WTC11 (cell line): ENCODE results near the gene SLC5A5. TPM values are rescaled to one million over a fixed set of nuclear protein-coding genes. Genes with fewer than 3 reads are reported as not detected.
A peak's percentile ranks its signal among the peaks of the same experiment; 100 is the strongest.

Experiments used
- ATAC-seq: fragments of 200-7000 bp; cut with Tn5 transposase; 2 replicates; pipeline ENCODE4 v1.10.0; 2021; ENCODE audit warnings: mild to moderate bottlenecking, moderate library complexity
- CTCF ChIA-PET: fragments of 300-600 bp; sonication (Branson Sonifier 250); formaldehyde crosslinking; loops from one replicate; lab custom pipeline; 2021; ENCODE audit warnings: antibody characterized with exemption; lab: Charles Lee
- POLR2A ChIA-PET: fragments of 350-600 bp; sonication (Branson Sonifier 250); formaldehyde crosslinking; loops from one replicate; lab custom pipeline; 2021; ENCODE audit warnings: antibody characterized with exemption; lab: Charles Lee
- DNase-seq: peaks from one replicate; pipeline ENCODE4 v3.0.0; 2021; ENCODE audit warnings: low spot score
- H3K27ac Mint-ChIP-seq: 2 replicates; pipeline ENCODE4 v1.8.0; 2021; ENCODE audit warnings: mixed read lengths
- H3K27me3 Mint-ChIP-seq: 2 replicates; pipeline ENCODE4 v1.8.0; 2021; ENCODE audit warnings: low read depth, mild to moderate bottlenecking, moderate library complexity, mixed read lengths
- H3K36me3 Mint-ChIP-seq: 2 replicates; pipeline ENCODE4 v1.8.0; 2021; ENCODE audit warnings: mixed read lengths
- H3K4me1 Mint-ChIP-seq: 2 replicates; pipeline ENCODE4 v1.8.0; 2022; ENCODE audit warnings: mixed read lengths
- H3K4me3 Mint-ChIP-seq: 2 replicates; pipeline ENCODE4 v1.8.0; 2021; ENCODE audit warnings: mild to moderate bottlenecking, moderate library complexity, mixed read lengths
- H3K9me3 Mint-ChIP-seq: 2 replicates; pipeline ENCODE4 v1.8.0; 2021; ENCODE audit warnings: mixed read lengths
- ELF4 ChIP-seq: sonication (generic); formaldehyde crosslinking; IDR thresholded peaks from 2 replicates; pipeline ENCODE4 v1.8.1; 2022; ENCODE audit warnings: low read depth, mild to moderate bottlenecking, moderate library complexity, missing genetic modification reagents
- FOXK1 ChIP-seq: sonication (generic); formaldehyde crosslinking; IDR thresholded peaks from 2 replicates; pipeline ENCODE4 v1.8.0; 2022; ENCODE audit warnings: mild to moderate bottlenecking, moderate library complexity, missing genetic modification reagents
- HMGA2 ChIP-seq: fragments of 250-450 bp; sonication (Bioruptor Pico); IDR thresholded peaks from 2 replicates; pipeline ENCODE4 v1.4.0; 2021; ENCODE audit warnings: mild to moderate bottlenecking, moderate library complexity
- JAZF1 ChIP-seq: fragments of 250-450 bp; sonication (Bioruptor Pico); IDR thresholded peaks from 2 replicates; pipeline ENCODE4 v1.9.0; 2021; ENCODE audit warnings: moderate library complexity, mild to moderate bottlenecking, inconsistent platforms
- KAT7 ChIP-seq: sonication (generic); formaldehyde crosslinking; IDR thresholded peaks from 2 replicates; pipeline ENCODE4 v1.8.1; 2023; ENCODE audit warnings: missing genetic modification reagents, mild to moderate bottlenecking, borderline replicate concordance
- NR1H2 ChIP-seq: sonication (generic); formaldehyde crosslinking; IDR thresholded peaks from 2 replicates; pipeline ENCODE4 v1.9.0; 2021; ENCODE audit warnings: mild to moderate bottlenecking, moderate library complexity, missing genetic modification reagents
- RELA ChIP-seq: sonication (generic); formaldehyde crosslinking; IDR thresholded peaks from 2 replicates; pipeline ENCODE4 v1.8.1; 2022; ENCODE audit warnings: missing genetic modification reagents, mild to moderate bottlenecking, borderline replicate concordance
- RORB ChIP-seq: fragments of 250-450 bp; sonication (Bioruptor Pico); IDR thresholded peaks from 2 replicates; pipeline ENCODE4 v1.9.0; 2021; ENCODE audit warnings: mild to moderate bottlenecking
- TEAD1 ChIP-seq: sonication (generic); formaldehyde crosslinking; IDR thresholded peaks from 2 replicates; pipeline ENCODE4 v1.8.0; 2022; ENCODE audit warnings: mild to moderate bottlenecking, missing genetic modification reagents
- ZNF138 ChIP-seq: sonication (generic); formaldehyde crosslinking; conservative IDR thresholded peaks from 2 replicates; pipeline ENCODE4 v1.8.1; 2022; ENCODE audit warnings: mild to moderate bottlenecking, moderate library complexity, missing genetic modification reagents
- ZNF219 ChIP-seq: sonication (generic); formaldehyde crosslinking; IDR thresholded peaks from 2 replicates; pipeline ENCODE4 v1.8.0; 2023; ENCODE audit warnings: missing genetic modification reagents, mild to moderate bottlenecking, borderline replicate concordance
- ZNF416 ChIP-seq: fragments of 250-450 bp; sonication (Bioruptor Pico); IDR thresholded peaks from 2 replicates; pipeline ENCODE4 v1.9.0; 2021; ENCODE audit warnings: mild to moderate bottlenecking, inconsistent platforms
- ZNF423 ChIP-seq: fragments of 250-450 bp; sonication (Bioruptor Pico); IDR thresholded peaks from 2 replicates; pipeline ENCODE4 v2.1.2; 2022; ENCODE audit warnings: mild to moderate bottlenecking, moderate library complexity
- ZNF671 ChIP-seq: fragments of 250-450 bp; sonication (Bioruptor Pico); IDR thresholded peaks from 2 replicates; pipeline ENCODE4 v1.8.0; 2021; ENCODE audit warnings: mild to moderate bottlenecking
- total RNA-seq: library from RNA; stranded (reverse); gene quantifications from 3 replicates; pipeline ENCODE4 v1.2.3, GENCODE V29; 2021
- TF ChIP-seq, protein P1 (sequence below): sonication (generic); formaldehyde crosslinking; IDR thresholded peaks from 2 replicates; pipeline ENCODE4 v1.8.1; 2023; ENCODE audit warnings: mild to moderate bottlenecking, missing genetic modification reagents, borderline replicate concordance
- TF ChIP-seq, protein P2 (sequence below): sonication (generic); formaldehyde crosslinking; conservative IDR thresholded peaks from 2 replicates; pipeline ENCODE4 v1.8.1; 2023; ENCODE audit warnings: mild to moderate bottlenecking, low read depth, missing genetic modification reagents, moderate library complexity
- TF ChIP-seq, protein P3 (sequence below): fragments of 250-450 bp; sonication (Bioruptor Pico); IDR thresholded peaks from 2 replicates; pipeline ENCODE4 v1.9.0; 2021; ENCODE audit warnings: moderate library complexity, mild to moderate bottlenecking, inconsistent platforms, borderline replicate concordance
- TF ChIP-seq, protein P4 (sequence below): fragments of 250-450 bp; sonication (Bioruptor Pico); IDR thresholded peaks from 2 replicates; pipeline ENCODE4 v1.9.0; 2021; ENCODE audit warnings: mild to moderate bottlenecking, borderline replicate concordance
- TF ChIP-seq, protein P5 (sequence below): sonication (generic); formaldehyde crosslinking; IDR thresholded peaks from 2 replicates; pipeline ENCODE4 v1.8.1; 2022; ENCODE audit warnings: mild to moderate bottlenecking, moderate library complexity, missing genetic modification reagents
- TF ChIP-seq, protein P6 (sequence below): sonication (generic); formaldehyde crosslinking; IDR thresholded peaks from 2 replicates; pipeline ENCODE4 v1.8.0; 2022; ENCODE audit warnings: mild to moderate bottlenecking, missing genetic modification reagents
- TF ChIP-seq, protein P7 (sequence below): sonication (generic); formaldehyde crosslinking; IDR thresholded peaks from 2 replicates; pipeline ENCODE4 v1.8.0; 2022; ENCODE audit warnings: mild to moderate bottlenecking, missing genetic modification reagents
- TF ChIP-seq, protein P8 (sequence below): sonication (generic); formaldehyde crosslinking; conservative IDR thresholded peaks from 2 replicates; pipeline ENCODE4 v1.8.1; 2022; ENCODE audit warnings: mild to moderate bottlenecking, missing genetic modification reagents

SLC5A5 gene
- total RNA-seq, 1 experiment from 2014 or later: 2.5 TPM

DNA sequence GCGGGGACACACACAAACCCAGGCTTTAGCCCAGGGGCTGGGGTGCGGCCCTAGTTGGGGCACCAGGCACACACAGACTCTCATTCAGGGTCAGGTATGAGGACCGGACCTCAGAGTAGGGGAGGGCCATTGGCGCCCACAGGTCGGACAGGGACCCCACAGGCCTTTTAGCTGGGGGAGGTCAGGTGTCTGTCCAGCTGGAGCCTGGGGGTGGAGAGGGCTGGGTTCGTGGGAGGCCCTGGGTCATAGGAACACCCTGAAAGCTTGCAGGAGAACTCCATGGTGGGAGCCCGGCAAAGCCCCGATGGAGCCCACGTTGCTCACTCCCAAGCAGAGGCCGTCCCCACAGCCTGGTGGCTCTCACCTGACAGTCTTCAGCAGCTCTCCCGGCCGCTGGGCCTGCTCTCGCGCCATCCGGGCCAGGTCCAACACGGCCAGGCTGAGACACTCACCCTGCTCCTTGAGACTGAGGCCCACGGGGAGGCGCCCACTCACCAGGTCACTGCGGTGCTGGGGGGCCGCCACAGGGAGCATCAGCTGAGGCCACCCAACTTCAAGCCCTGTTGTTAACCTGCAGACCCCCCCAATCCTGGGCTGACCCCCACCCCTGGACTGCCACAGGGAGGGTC, 29.0 kb upstream of the SLC5A5 start (continued):
- TF ChIP-seq ZNF671 (CRISPR knock-in tag) (no peak), ZNF219 (CRISPR knock-in tag) (no peak), RELA (CRISPR knock-in tag) (no peak; the same call in 1 of the 2 replicates), KAT7 (CRISPR knock-in tag) (no peak)

DNA sequence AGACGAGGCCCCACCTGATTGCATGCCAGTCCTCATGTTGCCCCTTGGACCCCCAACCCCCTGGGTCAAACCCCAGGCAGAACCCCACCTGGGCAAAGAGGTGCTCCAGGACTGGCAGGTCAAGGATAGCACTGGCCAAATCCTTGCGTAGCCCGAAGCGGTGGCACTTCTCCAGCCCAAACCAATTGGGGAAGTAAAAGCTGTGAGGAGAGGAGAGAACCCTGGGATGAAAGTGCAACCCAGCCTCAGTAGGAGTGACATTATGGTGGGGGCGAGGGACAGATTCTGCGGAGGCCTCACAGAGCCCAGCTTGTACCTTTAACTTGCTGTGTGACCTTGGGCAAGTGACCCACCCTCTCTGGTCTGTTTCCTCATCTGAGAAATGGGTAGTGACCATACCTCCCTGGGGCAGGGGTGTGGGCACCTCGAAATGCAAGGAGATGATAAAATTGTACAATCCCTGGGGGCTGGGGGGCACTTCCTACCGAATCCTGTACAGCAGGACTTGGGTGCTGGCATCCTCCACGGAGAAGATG, 28.4 kb upstream of the SLC5A5 start:
- Mint-ChIP-seq H3K36me3 (no peaks in the 10 kb centered on the region), H3K27ac (no peak overlapping the region), H3K27me3 (peaks cover 64% of the 10 kb centered on the region), H3K4me1 (peaks cover 4% of the 10 kb centered on the region), H3K4me3 (peak overlapping the region; percentile 16; the same call in 1 of the 2 replicates), H3K9me3 (no peaks in the 10 kb centered on the region)
- CTCF ChIA-PET: interaction anchor here (1.6 to 3.2 kb wide), 4 partner anchors 9 to 77 kb away, joined by 5 to 31 read pairs (median 8); partner anchors contain the start of gene RPL18A
- DNase-seq (no peak), ATAC-seq (no peak)
- POLR2A ChIA-PET: interaction anchor here (0.5 to 2.0 kb wide), 3 partner anchors 13 to 183 kb away, joined by 3 to 11 read pairs (median 6); partner anchors contain the start of gene RPL18A
- TF ChIP-seq, protein P1, sequence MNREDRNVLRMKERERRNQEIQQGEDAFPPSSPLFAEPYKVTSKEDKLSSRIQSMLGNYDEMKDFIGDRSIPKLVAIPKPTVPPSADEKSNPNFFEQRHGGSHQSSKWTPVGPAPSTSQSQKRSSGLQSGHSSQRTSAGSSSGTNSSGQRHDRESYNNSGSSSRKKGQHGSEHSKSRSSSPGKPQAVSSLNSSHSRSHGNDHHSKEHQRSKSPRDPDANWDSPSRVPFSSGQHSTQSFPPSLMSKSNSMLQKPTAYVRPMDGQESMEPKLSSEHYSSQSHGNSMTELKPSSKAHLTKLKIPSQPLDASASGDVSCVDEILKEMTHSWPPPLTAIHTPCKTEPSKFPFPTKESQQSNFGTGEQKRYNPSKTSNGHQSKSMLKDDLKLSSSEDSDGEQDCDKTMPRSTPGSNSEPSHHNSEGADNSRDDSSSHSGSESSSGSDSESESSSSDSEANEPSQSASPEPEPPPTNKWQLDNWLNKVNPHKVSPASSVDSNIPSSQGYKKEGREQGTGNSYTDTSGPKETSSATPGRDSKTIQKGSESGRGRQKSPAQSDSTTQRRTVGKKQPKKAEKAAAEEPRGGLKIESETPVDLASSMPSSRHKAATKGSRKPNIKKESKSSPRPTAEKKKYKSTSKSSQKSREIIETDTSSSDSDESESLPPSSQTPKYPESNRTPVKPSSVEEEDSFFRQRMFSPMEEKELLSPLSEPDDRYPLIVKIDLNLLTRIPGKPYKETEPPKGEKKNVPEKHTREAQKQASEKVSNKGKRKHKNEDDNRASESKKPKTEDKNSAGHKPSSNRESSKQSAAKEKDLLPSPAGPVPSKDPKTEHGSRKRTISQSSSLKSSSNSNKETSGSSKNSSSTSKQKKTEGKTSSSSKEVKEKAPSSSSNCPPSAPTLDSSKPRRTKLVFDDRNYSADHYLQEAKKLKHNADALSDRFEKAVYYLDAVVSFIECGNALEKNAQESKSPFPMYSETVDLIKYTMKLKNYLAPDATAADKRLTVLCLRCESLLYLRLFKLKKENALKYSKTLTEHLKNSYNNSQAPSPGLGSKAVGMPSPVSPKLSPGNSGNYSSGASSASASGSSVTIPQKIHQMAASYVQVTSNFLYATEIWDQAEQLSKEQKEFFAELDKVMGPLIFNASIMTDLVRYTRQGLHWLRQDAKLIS: no peak
- TF ChIP-seq TEAD1 (no peak), FOXK1 (CRISPR knock-in tag) (no peak), NR1H2 (CRISPR knock-in tag) (no peak), ZNF138 (CRISPR knock-in tag) (no peak), ELF4 (CRISPR knock-in tag) (no peak), HMGA2 (no peak), ZNF416 (CRISPR knock-in tag) (no peak), ZNF423 (CRISPR knock-in tag) (no peak), RORB (CRISPR knock-in tag) (no peak), JAZF1 (CRISPR knock-in tag) (no peak)
- TF ChIP-seq, protein P2, sequence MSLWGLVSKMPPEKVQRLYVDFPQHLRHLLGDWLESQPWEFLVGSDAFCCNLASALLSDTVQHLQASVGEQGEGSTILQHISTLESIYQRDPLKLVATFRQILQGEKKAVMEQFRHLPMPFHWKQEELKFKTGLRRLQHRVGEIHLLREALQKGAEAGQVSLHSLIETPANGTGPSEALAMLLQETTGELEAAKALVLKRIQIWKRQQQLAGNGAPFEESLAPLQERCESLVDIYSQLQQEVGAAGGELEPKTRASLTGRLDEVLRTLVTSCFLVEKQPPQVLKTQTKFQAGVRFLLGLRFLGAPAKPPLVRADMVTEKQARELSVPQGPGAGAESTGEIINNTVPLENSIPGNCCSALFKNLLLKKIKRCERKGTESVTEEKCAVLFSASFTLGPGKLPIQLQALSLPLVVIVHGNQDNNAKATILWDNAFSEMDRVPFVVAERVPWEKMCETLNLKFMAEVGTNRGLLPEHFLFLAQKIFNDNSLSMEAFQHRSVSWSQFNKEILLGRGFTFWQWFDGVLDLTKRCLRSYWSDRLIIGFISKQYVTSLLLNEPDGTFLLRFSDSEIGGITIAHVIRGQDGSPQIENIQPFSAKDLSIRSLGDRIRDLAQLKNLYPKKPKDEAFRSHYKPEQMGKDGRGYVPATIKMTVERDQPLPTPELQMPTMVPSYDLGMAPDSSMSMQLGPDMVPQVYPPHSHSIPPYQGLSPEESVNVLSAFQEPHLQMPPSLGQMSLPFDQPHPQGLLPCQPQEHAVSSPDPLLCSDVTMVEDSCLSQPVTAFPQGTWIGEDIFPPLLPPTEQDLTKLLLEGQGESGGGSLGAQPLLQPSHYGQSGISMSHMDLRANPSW (CRISPR knock-in tag): no peak
- TF ChIP-seq, protein P3, sequence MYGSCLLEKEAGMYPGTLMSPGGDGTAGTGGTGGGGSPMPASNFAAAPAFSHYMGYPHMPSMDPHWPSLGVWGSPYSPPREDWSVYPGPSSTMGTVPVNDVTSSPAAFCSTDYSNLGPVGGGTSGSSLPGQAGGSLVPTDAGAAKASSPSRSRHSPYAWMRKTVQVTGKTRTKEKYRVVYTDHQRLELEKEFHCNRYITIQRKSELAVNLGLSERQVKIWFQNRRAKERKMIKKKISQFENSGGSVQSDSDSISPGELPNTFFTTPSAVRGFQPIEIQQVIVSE (CRISPR knock-in tag): no peak
- TF ChIP-seq, protein P4, sequence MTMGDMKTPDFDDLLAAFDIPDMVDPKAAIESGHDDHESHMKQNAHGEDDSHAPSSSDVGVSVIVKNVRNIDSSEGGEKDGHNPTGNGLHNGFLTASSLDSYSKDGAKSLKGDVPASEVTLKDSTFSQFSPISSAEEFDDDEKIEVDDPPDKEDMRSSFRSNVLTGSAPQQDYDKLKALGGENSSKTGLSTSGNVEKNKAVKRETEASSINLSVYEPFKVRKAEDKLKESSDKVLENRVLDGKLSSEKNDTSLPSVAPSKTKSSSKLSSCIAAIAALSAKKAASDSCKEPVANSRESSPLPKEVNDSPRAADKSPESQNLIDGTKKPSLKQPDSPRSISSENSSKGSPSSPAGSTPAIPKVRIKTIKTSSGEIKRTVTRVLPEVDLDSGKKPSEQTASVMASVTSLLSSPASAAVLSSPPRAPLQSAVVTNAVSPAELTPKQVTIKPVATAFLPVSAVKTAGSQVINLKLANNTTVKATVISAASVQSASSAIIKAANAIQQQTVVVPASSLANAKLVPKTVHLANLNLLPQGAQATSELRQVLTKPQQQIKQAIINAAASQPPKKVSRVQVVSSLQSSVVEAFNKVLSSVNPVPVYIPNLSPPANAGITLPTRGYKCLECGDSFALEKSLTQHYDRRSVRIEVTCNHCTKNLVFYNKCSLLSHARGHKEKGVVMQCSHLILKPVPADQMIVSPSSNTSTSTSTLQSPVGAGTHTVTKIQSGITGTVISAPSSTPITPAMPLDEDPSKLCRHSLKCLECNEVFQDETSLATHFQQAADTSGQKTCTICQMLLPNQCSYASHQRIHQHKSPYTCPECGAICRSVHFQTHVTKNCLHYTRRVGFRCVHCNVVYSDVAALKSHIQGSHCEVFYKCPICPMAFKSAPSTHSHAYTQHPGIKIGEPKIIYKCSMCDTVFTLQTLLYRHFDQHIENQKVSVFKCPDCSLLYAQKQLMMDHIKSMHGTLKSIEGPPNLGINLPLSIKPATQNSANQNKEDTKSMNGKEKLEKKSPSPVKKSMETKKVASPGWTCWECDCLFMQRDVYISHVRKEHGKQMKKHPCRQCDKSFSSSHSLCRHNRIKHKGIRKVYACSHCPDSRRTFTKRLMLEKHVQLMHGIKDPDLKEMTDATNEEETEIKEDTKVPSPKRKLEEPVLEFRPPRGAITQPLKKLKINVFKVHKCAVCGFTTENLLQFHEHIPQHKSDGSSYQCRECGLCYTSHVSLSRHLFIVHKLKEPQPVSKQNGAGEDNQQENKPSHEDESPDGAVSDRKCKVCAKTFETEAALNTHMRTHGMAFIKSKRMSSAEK: no peak
- TF ChIP-seq, protein P5, sequence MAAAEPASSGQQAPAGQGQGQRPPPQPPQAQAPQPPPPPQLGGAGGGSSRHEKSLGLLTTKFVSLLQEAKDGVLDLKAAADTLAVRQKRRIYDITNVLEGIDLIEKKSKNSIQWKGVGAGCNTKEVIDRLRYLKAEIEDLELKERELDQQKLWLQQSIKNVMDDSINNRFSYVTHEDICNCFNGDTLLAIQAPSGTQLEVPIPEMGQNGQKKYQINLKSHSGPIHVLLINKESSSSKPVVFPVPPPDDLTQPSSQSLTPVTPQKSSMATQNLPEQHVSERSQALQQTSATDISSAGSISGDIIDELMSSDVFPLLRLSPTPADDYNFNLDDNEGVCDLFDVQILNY (CRISPR knock-in tag): no peak
- TF ChIP-seq, protein P6, sequence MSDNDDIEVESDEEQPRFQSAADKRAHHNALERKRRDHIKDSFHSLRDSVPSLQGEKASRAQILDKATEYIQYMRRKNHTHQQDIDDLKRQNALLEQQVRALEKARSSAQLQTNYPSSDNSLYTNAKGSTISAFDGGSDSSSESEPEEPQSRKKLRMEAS (CRISPR knock-in tag): no peak
- TF ChIP-seq, protein P7, sequence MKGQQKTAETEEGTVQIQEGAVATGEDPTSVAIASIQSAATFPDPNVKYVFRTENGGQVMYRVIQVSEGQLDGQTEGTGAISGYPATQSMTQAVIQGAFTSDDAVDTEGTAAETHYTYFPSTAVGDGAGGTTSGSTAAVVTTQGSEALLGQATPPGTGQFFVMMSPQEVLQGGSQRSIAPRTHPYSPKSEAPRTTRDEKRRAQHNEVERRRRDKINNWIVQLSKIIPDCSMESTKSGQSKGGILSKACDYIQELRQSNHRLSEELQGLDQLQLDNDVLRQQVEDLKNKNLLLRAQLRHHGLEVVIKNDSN (CRISPR knock-in tag): no peak
- TF ChIP-seq, protein P8, sequence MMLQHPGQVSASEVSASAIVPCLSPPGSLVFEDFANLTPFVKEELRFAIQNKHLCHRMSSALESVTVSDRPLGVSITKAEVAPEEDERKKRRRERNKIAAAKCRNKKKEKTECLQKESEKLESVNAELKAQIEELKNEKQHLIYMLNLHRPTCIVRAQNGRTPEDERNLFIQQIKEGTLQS (CRISPR knock-in tag): no peak
